Smooth muscle cell (in vitro differentiated cells): ENCODE measurements around the gene GNAQ. TPM values are rescaled to one million over a fixed set of nuclear protein-coding genes. Genes with fewer than 3 reads are reported as not detected.

Source experiments
- DNase-seq: peaks from one replicate; lab custom pipeline; 2025; ENCODE audit not compliant: unreplicated experiment; lab: John Stamatoyannopoulos, UW
- H2AFZ ChIP-seq: fragments of 200-600 bp; sonication (generic); 2 replicates; pipeline ENCODE4 v1.6.0; 2016; ENCODE audit warnings: antibody characterized with exemption, low read depth, mild to moderate bottlenecking
- H3F3A ChIP-seq: fragments of 200-600 bp; sonication (generic); 2 replicates; pipeline ENCODE4 v1.6.0; 2017; ENCODE audit warnings: antibody characterized with exemption, low read depth
- H3K27ac ChIP-seq: fragments of 200-600 bp; sonication (generic); 2 replicates; pipeline ENCODE4 v1.5.1; 2016; ENCODE audit warnings: low read depth, mild to moderate bottlenecking
- H3K27me3 ChIP-seq: fragments of 200-600 bp; sonication (generic); 2 replicates; pipeline ENCODE4 v1.6.1; 2016; ENCODE audit warnings: low read depth, mild to moderate bottlenecking
- H3K36me3 ChIP-seq: fragments of 200-600 bp; sonication (generic); 2 replicates; pipeline ENCODE4 v1.5.1; 2016; ENCODE audit warnings: low read depth
- H3K4me1 ChIP-seq: fragments of 200-600 bp; sonication (generic); 2 replicates; pipeline ENCODE4 v1.5.1; 2016; ENCODE audit warnings: low read depth
- H3K4me2 ChIP-seq: fragments of 200-600 bp; sonication (generic); 2 replicates; pipeline ENCODE4 v1.6.0; 2016; ENCODE audit warnings: mild to moderate bottlenecking
- H3K4me3 ChIP-seq: fragments of 200-600 bp; sonication (generic); 2 replicates; pipeline ENCODE4 v1.5.1; 2016; ENCODE audit warnings: mild to moderate bottlenecking
- H3K79me2 ChIP-seq: fragments of 200-600 bp; sonication (generic); 2 replicates; pipeline ENCODE4 v1.6.0; 2016; ENCODE audit warnings: low read depth, mild to moderate bottlenecking
- H3K9ac ChIP-seq: fragments of 200-600 bp; sonication (generic); 2 replicates; pipeline ENCODE4 v1.6.0; 2016; ENCODE audit warnings: low read depth
- H3K9me3 ChIP-seq: fragments of 200-600 bp; sonication (generic); replicated peaks from 2 replicates; pipeline ENCODE4 v1.5.1; 2016; ENCODE audit warnings: low read depth
- H4K20me1 ChIP-seq: fragments of 200-600 bp; sonication (generic); 2 replicates; pipeline ENCODE4 v1.6.0; 2016; ENCODE audit warnings: low read depth
- WGBS: methylation state at CpG from one replicate; pipeline ENCODE4 v1.1.7; 2016; ENCODE audit warnings: low lambda C conversion rate; 5-methylcytosine and 5-hydroxymethylcytosine counted together
- polyA plus RNA-seq: library from polyadenylated mRNA; unstranded; fragments of >200 nt; fragmentation: Nextera tagmentation; extraction: Ambion mirVana; gene quantifications from 2 replicates; pipeline ENCODE4 v1.2.1, GENCODE V29; 2016
- total RNA-seq: library from RNA; depleted of rRNA; stranded (reverse); fragments of >200 nt; gene quantifications from 2 replicates; pipeline ENCODE4 v1.2.3, GENCODE V29; 2014
- TF ChIP-seq, protein P1 (sequence below): fragments of 200-600 bp; sonication (generic); IDR thresholded peaks from 2 replicates; pipeline ENCODE4 v1.5.1; 2017; ENCODE audit warnings: borderline replicate concordance, mild to moderate bottlenecking, antibody characterized with exemption; ENCODE audit not compliant: insufficient read depth, poor library complexity, severe bottlenecking

GNAQ gene
- total and polyA plus RNA-seq, 2 experiments from 2014 or later, result 12.5 to 41.4 TPM

DNA sequence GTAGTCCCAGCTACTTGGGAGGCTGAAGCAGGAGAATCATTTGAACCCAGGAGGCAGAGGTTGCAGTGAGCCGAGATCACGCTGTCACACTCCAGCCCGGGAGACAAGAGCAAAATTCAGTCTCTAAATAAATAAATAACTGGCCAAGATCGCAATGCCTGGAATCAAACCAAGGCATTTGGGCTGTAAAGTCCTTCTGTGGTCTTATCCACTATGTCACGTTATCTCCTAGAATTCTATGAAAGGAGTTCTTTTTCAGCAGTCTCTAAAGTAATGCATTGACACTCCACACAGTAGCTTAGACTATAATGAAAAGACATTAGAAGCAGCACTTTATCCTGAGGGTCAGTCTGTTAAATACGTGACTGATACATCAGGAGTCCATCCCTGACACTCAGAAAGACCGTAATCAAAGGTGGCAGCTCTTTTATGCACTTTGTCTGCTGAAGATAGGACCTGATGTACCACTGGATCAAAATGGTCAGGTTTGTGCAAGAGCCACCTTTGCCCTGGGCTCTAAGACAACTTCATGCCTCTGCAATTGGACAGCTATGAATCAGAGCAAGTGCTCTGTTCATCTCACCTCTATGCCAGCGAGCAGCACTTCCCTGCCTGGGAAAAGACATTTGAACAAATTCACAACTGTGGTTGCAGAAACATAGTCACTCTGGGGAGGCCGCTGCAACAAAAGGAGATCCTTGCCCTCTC lies 351.8 kb downstream of the GNAQ start:
- no peak for DNase-seq
- H3K4me1 ChIP-seq, result no peaks in the 10 kb centered on the region
- no peak overlapping the region for H3K4me3 ChIP-seq
- WGBS, result 90% methylated on average over 9 of the region's 9 CpGs
- H3K27me3 ChIP-seq, result no peaks in the 10 kb centered on the region
- no peak overlapping the region for H2AFZ ChIP-seq
- no peaks in the 10 kb centered on the region for H3K79me2 ChIP-seq
- H3K9me3 ChIP-seq, result no peaks in the 10 kb centered on the region
- H3K9ac ChIP-seq, result no peak overlapping the region
- H4K20me1 ChIP-seq, result no peaks in the 10 kb centered on the region
- H3K27ac ChIP-seq, result no peak overlapping the region
- TF ChIP-seq, protein P1, sequence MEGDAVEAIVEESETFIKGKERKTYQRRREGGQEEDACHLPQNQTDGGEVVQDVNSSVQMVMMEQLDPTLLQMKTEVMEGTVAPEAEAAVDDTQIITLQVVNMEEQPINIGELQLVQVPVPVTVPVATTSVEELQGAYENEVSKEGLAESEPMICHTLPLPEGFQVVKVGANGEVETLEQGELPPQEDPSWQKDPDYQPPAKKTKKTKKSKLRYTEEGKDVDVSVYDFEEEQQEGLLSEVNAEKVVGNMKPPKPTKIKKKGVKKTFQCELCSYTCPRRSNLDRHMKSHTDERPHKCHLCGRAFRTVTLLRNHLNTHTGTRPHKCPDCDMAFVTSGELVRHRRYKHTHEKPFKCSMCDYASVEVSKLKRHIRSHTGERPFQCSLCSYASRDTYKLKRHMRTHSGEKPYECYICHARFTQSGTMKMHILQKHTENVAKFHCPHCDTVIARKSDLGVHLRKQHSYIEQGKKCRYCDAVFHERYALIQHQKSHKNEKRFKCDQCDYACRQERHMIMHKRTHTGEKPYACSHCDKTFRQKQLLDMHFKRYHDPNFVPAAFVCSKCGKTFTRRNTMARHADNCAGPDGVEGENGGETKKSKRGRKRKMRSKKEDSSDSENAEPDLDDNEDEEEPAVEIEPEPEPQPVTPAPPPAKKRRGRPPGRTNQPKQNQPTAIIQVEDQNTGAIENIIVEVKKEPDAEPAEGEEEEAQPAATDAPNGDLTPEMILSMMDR, result no peak
- no peaks in the 10 kb centered on the region for H3F3A ChIP-seq
- no peak overlapping the region for H3K4me2 ChIP-seq
- H3K36me3 ChIP-seq, result no peaks in the 10 kb centered on the region

DNA sequence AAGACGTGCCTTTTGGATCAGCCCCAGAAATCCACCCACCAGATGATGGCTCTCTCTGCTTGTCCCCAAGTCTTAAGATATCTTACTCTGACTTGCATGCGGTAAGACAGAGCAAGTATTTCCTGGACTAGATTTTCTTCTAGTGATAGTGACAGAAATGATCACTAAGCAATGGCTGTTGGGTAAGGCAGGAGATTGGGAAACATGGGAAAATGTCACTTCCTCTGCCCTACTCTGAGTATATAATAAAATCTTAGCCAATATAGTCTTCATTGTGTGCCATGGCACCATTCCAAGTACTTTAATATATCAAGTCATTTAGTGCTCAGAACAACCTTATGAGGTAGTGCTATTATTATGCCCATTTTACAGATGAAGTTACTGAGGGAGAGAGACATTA lies 352.5 kb downstream of the GNAQ start:
- no peaks in the 10 kb centered on the region for H4K20me1 ChIP-seq
- H3K4me1 ChIP-seq, result no peaks in the 10 kb centered on the region
- no peaks in the 10 kb centered on the region for H3K79me2 ChIP-seq
- no peaks in the 10 kb centered on the region for H3K9me3 ChIP-seq
- DNase-seq, result no peak
- no peaks in the 10 kb centered on the region for H3K27me3 ChIP-seq
- H3K4me3 ChIP-seq, result no peak overlapping the region
- H3K27ac ChIP-seq, result no peak overlapping the region
- no peaks in the 10 kb centered on the region for H3F3A ChIP-seq
- H3K9ac ChIP-seq, result no peak overlapping the region
- WGBS, result 74% methylated on average over 2 of the region's 2 CpGs
- no peak overlapping the region for H3K4me2 ChIP-seq
- H2AFZ ChIP-seq, result no peak overlapping the region
- no peaks in the 10 kb centered on the region for H3K36me3 ChIP-seq
- TF ChIP-seq, protein P1, result no peak

DNA sequence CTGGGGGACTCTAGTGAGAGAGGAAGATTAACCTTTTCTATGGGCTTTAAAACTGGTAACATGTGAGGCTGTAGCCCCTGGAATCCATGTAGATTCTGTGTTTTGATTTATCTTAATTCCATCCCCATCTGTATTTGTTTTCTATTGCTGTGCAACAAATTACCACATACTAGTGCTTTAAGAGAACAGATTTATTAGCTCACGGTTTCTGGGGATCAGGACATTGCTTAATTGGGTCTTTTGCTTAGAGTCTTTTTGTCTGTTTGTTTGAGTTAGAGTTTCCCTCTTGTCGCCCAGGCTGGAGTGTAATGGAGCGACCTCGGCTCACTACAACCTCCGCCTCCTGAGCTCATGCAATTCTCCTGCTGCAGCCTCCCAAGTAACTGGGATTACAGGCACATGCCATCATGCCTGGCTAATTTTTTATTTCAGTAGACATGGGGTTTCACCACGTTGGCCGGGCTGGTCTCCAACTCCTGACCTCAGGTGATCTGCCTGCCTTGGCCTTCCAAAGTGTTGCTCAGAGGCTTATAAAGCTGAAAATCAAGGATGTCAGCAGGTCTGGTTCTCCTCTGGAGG lies 353.6 kb downstream of the GNAQ start:
- Histone ChIP-seq H3K9me3 (no peaks in the 10 kb centered on the region), H2AFZ (no peak overlapping the region), H3K36me3 (no peaks in the 10 kb centered on the region), H3K4me2 (no peak overlapping the region), H3K79me2 (no peaks in the 10 kb centered on the region), H3K4me1 (no peaks in the 10 kb centered on the region), H3K27ac (no peak overlapping the region), H3F3A (no peaks in the 10 kb centered on the region), H3K4me3 (no peak overlapping the region), H4K20me1 (no peaks in the 10 kb centered on the region), H3K27me3 (no peaks in the 10 kb centered on the region), H3K9ac (no peak overlapping the region)
- TF ChIP-seq, protein P1, result no peak
- no peak for DNase-seq
- 85% methylated on average over 7 of the region's 7 CpGs for WGBS

DNA sequence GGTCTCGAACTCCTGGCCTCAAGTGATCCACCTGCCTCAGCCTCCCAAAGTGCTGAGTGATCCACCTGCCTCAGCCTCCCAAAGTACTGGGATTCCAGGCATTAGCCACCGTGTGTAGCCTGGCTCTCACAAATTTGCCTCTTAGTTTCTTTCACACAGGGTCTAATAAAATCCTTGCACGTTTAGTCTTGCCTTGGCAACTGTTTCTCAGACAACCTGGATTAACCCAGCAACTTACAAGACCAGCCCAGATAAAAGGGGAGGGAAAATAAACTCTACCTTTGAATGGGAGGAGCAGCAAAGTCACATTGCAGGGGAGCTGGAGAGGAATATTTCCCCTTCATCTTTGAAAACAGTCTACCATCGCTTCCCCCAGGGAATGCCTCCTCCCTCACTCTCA lies 354.2 kb downstream of the GNAQ start:
- no peak overlapping the region for H3K4me2 ChIP-seq
- no peak for DNase-seq
- no peaks in the 10 kb centered on the region for H3K9me3 ChIP-seq
- H3K27me3 ChIP-seq, result no peaks in the 10 kb centered on the region
- no peaks in the 10 kb centered on the region for H4K20me1 ChIP-seq
- WGBS, result 85% methylated on average over 4 of the region's 4 CpGs
- no peak overlapping the region for H3K27ac ChIP-seq
- no peaks in the 10 kb centered on the region for H3F3A ChIP-seq
- H3K79me2 ChIP-seq, result no peaks in the 10 kb centered on the region
- no peaks in the 10 kb centered on the region for H3K4me1 ChIP-seq
- H3K36me3 ChIP-seq, result no peaks in the 10 kb centered on the region
- TF ChIP-seq, protein P1, result no peak
- H3K9ac ChIP-seq, result no peak overlapping the region
- no peak overlapping the region for H2AFZ ChIP-seq
- no peak overlapping the region for H3K4me3 ChIP-seq
